Activated effector memory CD4-positive, alpha-beta T cell treated with anti-CD3 and anti-CD28 coated beads, Interleukin-2, amount 50 U/mL, for 16 hours (primary cell): ENCODE measurements around the gene FOLR2.
"Not testable (repeated sequence)": the region's sequence is repeated elsewhere in the genome, so short reads cannot be mapped to it uniquely, and the experiment has no call there.

ENCODE experiments used
- DNase-seq: peaks from one replicate; pipeline ENCODE4 v3.0.0-alpha.2; 2020

The FOLR2 gene

DNA sequence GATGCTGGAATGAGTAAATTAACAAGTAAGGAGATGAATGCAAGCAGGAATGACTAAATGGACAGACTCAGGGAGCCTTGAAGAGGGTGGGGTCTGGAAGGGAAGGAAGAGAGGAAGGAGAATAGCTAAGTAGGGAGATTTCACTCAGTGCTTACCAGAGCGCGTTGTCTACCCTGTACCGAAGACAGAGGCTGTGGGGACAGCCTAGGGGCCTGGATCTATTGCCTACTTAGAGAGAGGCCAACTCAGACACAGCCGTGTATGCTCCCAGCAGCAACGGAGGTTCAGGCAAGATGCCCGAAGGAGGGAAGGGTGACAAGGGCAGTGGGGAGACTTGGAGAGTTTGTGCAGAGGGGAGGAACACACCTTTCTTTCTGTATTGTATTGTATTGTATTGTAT, at the start of gene FOLR2:
TSS of gene FOLR2 (plus strand) at position 157 of the 400 bp plus-strand sequence. CDS start 1,791 bp downstream, outside the sequence.
- DNase-seq: peak; percentile 19

DNA sequence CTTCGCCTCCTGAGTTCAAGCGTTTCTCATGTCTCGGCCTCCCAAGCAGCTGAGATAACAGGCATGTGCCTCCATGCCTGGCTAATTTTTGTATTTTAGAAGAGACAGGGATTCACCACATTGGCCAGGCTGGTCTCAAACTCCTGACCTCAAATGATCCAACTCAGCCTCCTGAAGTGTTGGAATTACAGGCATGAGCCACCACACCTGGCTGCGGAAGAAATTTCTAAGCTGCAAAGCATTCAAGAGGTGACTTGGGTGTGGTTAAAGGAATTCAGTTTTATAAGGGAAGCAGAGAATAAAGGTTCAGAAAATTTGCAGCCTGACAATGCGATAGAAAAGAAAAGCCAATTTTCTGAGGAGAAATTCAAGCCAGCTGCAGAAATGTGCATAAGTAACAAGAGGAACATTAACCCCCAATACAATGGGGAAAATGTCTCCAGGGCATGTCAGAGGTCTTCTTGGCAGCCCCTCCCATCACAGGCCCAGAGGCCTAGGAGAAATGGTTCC, 47.5 kb upstream of the FOLR2 start:
- not testable (repeated sequence) for DNase-seq

DNA sequence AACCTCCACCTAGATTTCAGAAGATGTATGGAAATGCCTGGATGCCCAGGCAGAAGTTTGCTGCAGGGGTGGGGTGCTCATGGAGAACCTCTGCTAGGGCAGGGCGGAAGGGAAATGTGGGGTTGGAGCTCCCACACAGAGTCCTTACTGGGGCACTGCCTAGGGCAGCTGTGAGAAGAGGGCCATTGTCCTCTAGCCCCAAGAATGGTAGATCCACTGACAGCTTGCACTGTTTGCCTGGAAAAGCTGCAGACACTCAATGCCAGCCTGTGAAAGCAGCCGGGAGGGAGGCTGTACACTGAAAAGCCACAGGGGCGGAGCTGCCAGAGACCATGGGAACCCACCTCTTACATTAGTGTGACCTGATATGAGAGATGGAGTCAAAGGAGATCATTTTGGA, 46.8 kb upstream of the FOLR2 start:
- DNase-seq: not testable (repeated sequence)

DNA sequence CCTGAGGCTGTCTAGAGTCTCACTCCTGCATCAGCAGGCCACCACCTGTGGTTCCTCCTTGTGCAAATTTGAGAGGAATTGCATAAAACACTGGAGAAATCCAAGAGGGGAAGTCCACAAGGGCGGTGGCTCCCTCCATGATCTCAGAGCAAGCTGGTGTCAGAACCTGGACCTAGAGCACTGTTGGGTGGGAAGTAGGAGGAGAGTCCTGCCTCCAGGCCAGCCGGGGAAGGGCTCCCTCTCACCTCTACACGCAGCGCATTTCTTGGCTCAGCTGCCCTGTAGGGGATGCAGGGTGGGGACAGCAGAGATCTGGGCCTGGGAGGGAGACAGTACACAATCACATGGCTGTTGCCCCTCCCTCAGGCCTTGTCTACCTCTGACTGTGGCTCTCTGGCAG, 44.6 kb upstream of the FOLR2 start:
- DNase-seq: not testable (repeated sequence)

DNA sequence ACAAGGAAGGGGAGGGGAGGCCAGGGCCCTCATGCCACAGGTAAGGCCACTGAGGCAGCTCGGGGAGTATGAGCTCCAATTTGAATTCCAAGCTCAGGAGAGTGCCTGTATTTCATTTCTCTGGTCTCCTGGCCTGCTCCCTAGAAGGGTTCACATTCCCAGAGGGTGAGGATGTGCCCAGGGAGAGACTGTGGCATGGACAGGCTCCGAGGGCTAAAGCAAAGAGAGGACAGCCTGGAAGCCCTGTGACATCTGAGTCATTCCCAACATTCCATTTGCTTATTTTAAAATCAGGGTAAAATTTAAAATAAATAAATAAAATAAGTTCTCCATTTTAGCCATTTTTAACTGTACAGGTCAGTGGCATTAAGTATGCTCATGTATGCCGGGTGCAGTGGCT, 43.3 kb upstream of the FOLR2 start:
- DNase-seq: no peak

DNA sequence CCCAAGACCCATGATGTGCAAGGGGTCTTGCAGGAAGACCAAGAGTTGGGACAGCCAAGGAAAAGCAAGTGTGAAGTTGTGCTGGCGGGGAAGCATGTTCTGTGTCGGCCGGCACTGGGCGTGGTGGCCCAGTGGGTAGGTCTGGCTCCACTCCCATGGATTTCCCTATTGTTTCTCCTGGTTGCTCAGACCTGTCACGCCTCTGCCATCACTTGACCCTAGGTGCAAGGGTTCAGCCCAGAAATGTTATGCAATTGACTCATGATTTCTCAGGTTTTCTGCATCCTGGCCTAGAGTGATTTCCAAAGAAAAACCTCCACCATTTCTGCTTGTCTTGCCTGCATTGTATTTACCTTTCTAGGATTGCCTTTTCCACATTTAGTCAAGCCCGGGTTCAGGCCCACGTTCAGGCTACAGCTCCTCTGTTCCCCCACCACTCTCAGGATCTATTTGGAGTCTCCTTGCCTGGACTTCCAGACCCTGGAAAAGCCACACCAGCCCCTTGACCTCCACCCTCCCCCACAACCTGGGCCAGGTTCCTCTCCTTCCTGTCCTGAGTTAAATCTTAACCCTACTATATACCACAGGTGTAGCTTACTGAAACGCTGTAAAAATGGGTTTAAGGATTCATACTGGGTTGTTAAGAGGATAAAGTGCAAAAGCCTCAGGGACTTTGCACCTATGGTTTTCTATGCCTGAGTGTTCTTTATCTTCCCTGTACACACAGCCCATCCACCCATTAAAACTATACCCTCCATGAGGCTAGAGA, 42.1 kb upstream of the FOLR2 start:
- no peak for DNase-seq

DNA sequence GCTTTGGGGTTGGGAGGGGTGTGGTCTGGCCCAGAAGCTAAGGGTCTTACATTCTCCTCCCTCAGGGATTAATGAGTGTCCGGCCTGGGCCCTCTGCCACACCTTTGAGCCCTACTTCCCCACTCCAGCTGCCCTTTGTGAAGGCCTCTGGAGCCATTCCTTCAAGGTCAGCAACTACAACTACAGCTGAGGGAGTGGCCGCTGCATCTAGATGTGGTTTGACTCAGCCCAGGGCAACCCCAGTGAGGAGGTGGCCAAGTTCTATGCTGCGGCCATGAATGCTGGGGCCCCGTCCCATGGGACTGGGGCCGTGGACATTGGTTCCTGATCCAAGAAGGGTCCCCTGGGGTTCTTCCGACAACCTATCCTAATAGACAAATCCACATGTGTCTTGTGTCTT, 38.9 kb upstream of the FOLR2 start:
- no peak for DNase-seq

DNA sequence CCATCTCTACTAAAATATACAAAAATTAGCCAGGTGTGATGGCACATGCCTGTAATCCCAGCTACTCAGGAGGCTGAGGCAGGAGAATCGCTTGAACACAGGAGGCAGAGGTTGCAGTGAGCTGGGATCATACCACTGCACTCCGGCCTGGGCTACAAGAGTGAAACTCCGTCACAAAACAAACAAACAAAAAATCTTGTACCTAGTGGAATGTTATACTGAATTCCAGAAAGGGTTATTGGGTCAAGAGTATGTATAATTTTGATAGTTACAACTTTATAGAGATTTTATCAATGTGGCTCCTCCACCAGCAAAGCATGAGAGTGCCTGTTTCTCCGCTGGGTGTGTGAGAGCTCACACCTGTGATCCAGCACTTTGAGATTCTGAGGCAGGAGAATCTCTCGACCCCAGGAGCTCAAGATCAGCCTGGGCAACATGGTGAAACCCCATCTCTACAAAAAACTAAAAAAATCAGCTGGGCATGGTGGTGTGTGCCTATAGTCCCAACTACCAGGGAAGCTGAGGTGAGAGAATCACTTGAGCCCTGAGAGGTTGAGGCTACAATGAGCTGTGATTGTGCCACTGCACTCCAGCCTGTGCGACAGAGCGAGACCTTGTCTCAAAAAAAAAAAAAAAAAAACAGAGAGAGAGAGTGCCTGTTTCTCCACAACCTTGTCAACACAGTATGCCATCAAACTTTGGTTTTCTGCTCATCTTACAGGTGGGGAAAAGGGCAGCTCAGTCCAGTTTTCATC, 37.4 kb upstream of the FOLR2 start:
- no peak for DNase-seq

DNA sequence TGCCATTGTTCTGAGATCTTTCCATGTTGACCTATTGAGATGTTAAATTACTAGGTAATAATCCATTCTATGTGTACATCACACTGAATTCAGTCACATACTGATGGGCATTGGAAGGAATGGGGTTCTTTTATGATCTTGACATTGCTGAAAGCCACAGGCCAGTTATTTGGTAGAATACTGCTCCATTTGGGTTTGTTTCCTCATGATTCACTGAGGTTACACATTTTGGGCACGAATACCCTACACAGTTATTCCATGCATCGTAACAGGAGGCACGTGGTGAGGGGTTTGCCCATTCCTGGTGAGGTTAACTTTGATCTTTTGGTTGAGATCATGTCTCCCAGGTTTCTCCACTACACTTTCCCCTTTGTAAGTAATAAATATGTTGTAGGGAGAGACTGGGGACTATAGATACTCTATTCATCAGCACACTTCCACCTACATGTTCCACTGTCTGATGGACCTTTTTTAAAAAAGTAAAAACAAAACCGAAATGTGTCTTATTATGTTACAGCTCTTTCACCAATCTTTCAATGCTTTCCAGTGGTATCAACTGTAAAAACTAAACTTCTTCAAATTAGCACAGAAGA, 36.7 kb upstream of the FOLR2 start:
- DNase-seq: no peak

DNA sequence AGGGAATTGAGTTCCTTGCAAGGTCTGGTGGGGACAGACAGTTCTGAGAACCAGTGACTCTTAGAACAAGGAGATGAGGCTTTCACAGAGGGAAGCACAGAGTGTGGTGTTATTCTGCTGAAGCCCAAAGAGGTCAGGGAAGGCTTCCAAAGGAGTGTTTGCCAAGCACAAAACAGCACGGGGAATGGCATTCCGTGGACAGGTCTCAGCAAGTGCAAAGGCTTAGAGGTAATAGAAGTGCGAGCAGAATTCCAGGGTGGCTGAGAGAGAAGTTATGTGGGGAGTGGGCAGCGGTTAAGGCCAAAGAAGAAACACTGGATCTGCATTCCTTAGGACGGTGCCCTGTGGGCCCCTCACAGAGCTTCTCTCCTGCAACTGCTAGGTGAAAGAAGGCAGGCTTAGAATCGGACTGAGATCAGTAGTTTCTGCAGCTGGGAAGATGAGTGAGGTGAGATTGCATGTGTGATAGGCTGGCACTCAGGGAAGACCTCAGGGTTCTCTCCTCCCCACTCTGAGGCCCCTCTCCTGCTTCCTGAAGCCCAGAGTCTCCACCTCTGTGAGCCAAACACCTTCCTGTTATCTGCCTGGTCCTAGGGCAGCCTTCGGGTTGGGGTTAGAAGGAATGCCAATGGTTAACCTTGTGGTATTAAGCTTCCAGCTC, 35.6 kb upstream of the FOLR2 start:
- not testable (repeated sequence) for DNase-seq

DNA sequence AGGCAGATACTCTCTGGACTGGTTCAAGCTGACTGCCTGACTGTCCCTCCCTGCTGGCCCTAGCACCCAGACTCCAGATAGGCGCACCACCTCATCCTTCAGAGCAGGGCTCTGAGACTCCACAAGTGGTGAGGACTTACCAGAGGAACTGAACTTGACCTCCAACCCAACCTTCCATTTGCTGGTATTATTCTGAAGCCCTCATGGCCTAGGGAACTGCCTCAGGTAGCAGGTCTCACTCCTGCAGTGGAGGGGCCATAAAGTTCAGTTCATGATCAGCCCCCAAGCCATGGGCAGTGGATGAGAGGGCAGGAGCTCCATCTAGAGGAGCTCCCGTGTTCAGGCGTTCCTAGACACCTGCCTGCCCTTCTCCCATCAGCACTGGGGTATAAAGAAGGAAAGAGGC, 35.0 kb upstream of the FOLR2 start:
- DNase-seq: not testable (repeated sequence)

DNA sequence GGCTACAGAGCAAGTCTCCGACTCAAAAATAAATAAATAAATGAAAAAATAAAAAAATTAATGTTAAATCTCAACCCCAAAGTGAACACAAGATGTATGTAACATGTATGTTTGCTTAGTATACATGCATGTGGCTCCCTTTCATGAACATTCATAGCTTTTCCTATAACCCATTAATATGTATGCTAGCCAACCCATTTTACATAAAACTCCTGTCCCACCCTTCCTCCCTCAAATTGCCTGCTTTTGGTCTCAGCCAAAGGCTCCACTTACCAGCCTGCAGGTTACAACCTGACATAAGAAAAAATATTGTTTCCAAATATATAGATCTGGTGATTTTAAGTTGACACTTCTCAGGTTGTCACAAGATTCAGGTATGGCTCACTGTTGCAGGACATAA, 28.3 kb upstream of the FOLR2 start:
- DNase-seq: no peak

DNA sequence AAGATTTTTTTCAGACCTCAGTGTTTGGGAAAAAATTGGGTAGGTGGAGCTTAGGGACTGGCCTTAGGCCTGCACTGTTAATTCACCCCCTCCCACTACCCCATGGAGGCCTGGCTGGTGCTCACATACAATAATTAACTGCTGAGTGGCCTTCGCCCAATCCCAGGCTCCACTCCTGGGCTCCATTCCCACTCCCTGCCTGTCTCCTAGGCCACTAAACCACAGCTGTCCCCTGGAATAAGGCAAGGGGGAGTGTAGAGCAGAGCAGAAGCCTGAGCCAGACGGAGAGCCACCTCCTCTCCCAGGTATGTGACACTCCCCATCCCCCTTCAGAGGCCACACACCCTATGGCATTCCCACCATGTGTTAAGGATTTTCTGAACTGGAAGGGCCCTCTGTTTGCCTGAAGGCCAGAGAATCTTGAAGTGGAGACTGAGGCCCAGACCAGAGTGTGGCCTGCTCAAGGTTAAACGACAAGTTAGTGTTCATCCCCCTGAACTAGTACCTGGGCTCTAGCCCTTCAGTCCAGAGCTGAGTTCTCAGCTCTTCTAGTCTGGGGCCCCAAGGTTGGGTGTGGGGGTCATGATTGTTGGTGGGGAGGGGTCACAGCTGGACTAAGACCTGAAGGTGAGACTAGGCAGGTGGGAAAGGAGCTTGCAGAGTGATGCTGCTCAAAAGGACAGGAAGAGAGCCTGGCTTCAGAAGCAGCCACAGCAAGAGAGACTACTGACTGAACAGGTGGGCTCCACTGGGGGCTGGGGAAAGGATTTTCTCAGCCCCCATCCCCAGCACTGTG, 26.9 kb upstream of the FOLR2 start:
- DNase-seq: no peak

DNA sequence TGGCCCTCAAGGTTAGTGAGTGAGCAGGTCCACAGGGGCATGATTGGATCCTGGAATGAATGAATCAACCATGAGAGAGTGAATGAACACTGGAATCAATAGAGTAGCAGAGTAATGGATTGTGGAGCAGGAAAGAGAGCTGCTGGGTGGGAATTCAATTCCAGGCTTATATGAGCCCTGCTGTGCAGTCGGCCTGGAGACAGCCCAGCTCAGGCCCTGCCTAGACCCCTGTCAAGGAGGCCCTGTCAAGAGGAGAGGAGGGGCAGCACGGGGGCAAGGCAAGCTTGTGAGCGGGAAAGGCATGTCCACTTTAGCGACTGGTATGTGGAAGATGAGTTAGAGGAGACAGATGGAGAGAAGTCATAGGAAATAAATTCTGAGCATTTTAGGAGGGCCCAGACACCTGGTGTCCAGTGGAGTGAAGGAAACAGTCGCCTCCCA, 25.9 kb upstream of the FOLR2 start:
- no peak for DNase-seq

DNA sequence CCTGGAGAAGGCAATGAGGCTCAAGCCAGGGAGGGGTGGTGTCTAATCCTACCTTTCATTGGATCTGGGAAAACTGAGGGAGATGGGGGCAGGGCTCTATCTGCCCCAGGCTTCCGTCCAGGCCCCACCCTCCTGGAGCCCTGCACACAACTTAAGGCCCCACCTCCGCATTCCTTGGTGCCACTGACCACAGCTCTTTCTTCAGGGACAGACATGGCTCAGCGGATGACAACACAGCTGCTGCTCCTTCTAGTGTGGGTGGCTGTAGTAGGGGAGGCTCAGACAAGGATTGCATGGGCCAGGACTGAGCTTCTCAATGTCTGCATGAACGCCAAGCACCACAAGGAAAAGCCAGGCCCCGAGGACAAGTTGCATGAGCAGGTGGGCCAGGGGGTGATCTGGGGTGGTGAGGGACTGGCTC, 24.6 kb upstream of the FOLR2 start, which contains the start of gene FOLR1:
TSS of gene FOLR1 (plus strand) at position 180 of the 421 bp plus-strand sequence. CDS start at position 214, 34 bp downstream.
- DNase-seq: no peak

DNA sequence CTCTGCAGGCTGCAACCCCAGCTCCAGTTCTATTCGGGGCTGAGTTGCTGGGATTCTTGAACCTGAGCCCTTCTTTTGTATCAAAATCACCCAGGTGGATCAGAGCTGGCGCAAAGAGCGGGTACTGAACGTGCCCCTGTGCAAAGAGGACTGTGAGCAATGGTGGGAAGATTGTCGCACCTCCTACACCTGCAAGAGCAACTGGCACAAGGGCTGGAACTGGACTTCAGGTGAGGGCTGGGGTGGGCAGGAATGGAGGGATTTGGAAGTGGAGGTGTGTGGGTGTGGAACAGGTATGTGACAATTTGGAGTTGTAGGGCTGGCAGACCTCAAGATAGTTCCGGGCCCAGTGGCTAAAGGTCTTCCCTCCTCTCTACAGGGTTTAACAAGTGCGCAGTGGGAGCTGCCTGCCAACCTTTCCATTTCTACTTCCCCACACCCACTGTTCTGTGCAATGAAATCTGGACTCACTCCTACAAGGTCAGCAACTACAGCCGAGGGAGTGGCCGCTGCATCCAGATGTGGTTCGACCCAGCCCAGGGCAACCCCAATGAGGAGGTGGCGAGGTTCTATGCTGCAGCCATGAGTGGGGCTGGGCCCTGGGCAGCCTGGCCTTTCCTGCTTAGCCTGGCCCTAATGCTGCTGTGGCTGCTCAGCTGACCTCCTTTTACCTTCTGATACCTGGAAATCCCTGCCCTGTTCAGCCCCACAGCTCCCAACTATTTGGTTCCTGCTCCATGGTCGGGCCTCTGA, 20.9 kb upstream of the FOLR2 start:
- DNase-seq: peak; percentile 50

DNA sequence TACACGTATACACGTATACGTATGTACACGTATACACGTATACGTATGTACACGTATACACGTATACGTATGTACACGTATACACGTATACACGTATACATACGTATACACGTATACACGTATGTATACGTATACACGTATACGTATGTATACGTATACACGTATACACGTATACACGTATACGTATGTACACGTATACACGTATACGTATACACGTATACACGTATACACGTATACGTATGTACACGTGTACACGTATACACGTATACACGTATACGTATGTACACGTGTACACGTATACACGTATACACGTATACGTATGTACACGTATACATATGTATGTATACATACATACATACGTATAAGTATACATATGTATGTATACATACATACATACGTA, 15.1 kb upstream of the FOLR2 start:
- not testable (repeated sequence) for DNase-seq

DNA sequence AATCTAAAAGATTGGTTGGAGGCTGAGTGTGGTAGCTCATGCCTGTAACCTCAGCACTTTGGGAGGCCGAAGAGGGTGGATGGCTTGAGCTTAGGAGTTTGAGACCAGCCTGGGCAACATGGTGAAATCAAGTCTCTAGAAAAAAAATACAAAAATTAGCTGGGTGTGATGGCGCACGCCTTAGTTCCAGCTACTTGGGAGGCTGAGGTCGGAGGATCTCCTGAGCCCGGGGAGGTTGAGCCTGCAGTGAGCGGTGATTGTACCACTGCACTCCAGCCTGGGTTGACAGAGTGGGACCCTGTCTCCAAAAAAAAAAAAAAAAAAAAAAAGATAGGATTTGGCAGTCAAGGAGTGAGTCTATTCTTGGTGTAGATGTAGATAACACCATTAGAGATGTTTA, 14.0 kb upstream of the FOLR2 start:
- DNase-seq: peak; percentile 21

DNA sequence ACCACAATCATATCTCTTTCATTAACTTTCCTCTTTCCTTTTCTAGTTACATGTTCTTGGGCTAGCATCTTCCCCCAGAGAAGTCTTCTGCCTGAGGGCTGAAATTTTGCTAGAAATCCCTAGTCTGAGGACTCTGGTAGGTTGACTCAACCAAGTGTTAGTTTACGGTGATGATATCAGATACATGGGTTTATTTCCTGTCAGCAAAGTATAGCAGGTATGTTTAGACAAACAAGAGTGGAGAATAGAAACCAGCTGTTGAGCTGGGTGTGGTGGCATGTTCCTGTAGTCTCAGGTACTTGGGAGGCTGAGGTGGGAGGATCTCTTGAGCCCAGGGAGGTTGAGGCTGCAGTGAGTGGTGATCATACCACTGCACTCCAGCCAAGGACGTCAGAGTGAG, 13.4 kb upstream of the FOLR2 start:
- DNase-seq: peak; percentile 6

DNA sequence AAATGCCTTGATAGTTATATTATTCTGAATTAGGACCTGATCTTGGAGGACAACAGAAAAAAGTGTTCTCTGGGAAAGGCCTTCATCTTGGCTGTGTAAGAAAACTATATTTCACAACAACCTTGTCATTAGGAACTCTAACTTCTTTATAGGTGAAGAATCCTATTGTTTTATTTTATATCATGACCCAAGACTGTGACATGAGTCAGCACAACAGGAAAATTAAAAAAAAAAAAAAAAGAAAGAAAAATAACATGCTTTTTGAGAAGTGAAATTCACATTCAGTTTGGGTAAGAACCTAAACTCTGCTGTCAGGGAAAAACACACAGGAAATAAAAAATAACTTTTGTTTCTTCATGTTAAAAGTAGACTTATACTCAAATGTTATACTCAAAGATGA, 11.7 kb upstream of the FOLR2 start:
- DNase-seq: no peak

DNA sequence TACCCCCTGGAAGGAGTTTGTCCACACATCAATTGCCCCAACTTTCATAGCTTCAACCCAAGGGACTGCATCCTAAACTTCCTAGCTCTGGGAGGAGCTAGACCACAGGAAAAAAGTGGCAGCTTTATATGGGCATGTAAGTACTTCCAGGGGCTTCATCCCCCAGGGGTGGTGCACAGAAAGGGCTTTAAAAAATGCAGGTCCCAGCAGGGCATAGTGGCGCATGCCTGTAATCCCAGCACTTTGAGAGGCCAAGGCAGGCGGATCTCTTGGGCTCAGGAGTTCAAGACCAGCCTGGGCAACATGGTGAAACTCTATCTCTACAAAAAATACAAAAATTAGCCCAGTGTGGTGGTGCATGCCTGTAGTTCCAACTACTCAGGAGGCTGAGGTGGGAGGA, 9.8 kb upstream of the FOLR2 start:
- DNase-seq: peak; percentile 47
